ENCODE results near the gene DMD. TPM values are rescaled to one million over a fixed set of nuclear protein-coding genes. Genes with fewer than 3 reads are reported as not detected.

DMD gene
- total RNA-seq, 1 experiment from 2014 or later = 47.2 TPM

GRCh38 chrX:31993637-31994036 is 1217.7 kb downstream of the DMD start:
- no peaks in the 10 kb centered on the region for H3K36me3 ChIP-seq (ENCODE audit: control insufficient read depth, insufficient read depth, low read length)
- intact Hi-C loops (cut with micrococcal nuclease; ENCODE audit: unreplicated experiment) = no loop called here
- no peaks in the 10 kb centered on the region for H3K27me3 ChIP-seq (replicated peaks; ENCODE audit: control insufficient read depth, insufficient read depth, low read length)
- DNase-seq = peak in 1 of 2 experiments; percentile 36
- Mint-ChIP-seq H3K36me3 (ENCODE audit: insufficient read depth, unreplicated experiment) (no peaks in the 10 kb centered on the region), H3K4me3 (ENCODE audit: unreplicated experiment) (peak overlapping the region; percentile 31), H3K4me1 (ENCODE audit: low read depth, unreplicated experiment) (peaks cover 14% of the 10 kb centered on the region), H3K9me3 (ENCODE audit: unreplicated experiment) (peaks cover 13% of the 10 kb centered on the region), H3K27ac (ENCODE audit: unreplicated experiment) (no peak overlapping the region), H3K27me3 (ENCODE audit: insufficient read depth, unreplicated experiment) (no peaks in the 10 kb centered on the region)
- H3K9me3 ChIP-seq = no peaks in the 10 kb centered on the region
- BruUV-seq (replicated peaks) = no TSS peak
- TF ChIP-seq CTCF (IDR thresholded peaks at IDR 0.05; ENCODE audit: insufficient read depth in 1 of 2, low read depth in 1 of 2, low read length in 1 of 2, severe bottlenecking in 1 of 2, unreplicated experiment in 1 of 2) = no peak
- ChIA-PET POLR2A (no interaction called here), CTCF (no interaction called here)
- H3K4me1 ChIP-seq = no peaks in the 10 kb centered on the region; the same call in 1 of the 2 replicates
- H3K4me3 ChIP-seq (ENCODE audit: low read depth, low read length) = no peak overlapping the region

- ChIA-PET CTCF (no interaction called here), POLR2A (no interaction called here)
- no peak for DNase-seq
- H3K27me3 Mint-ChIP-seq (ENCODE audit: insufficient read depth, unreplicated experiment) = no peaks in the 10 kb centered on the region
- Histone ChIP-seq H3K36me3 (ENCODE audit: control insufficient read depth, insufficient read depth, low read length) (no peaks in the 10 kb centered on the region), H3K4me1 (no peaks in the 10 kb centered on the region; the same call in 1 of the 2 replicates), H3K4me3 (ENCODE audit: low read depth, low read length) (no peak overlapping the region), H3K27me3 (replicated peaks; ENCODE audit: control insufficient read depth, insufficient read depth, low read length) (no peaks in the 10 kb centered on the region), H3K9me3 (no peaks in the 10 kb centered on the region)
- no peak overlapping the region for H3K4me3 Mint-ChIP-seq (ENCODE audit: unreplicated experiment)
- peaks cover 13% of the 10 kb centered on the region for H3K9me3 Mint-ChIP-seq (ENCODE audit: unreplicated experiment)
- H3K4me1 Mint-ChIP-seq (ENCODE audit: low read depth, unreplicated experiment) = peaks cover 14% of the 10 kb centered on the region
- no TSS peak for BruUV-seq (replicated peaks)
- intact Hi-C loops (cut with micrococcal nuclease; ENCODE audit: unreplicated experiment) = no loop called here
- no peak overlapping the region for H3K27ac Mint-ChIP-seq (ENCODE audit: unreplicated experiment)
- TF ChIP-seq CTCF (IDR thresholded peaks at IDR 0.05; ENCODE audit: insufficient read depth in 1 of 2, low read depth in 1 of 2, low read length in 1 of 2, severe bottlenecking in 1 of 2, unreplicated experiment in 1 of 2) = no peak
- no peaks in the 10 kb centered on the region for H3K36me3 Mint-ChIP-seq (ENCODE audit: insufficient read depth, unreplicated experiment)
Measured at GRCh38 chrX:31988975-31989374, 1222.4 kb downstream of the DMD start.

GRCh38 chrX:31981546-31982062 is 1229.7 kb downstream of the DMD start:
- no peak overlapping the region for H3K27ac Mint-ChIP-seq (ENCODE audit: unreplicated experiment)
- ChIA-PET CTCF (no interaction called here), POLR2A (no interaction called here)
- no peaks in the 10 kb centered on the region for H3K36me3 Mint-ChIP-seq (ENCODE audit: insufficient read depth, unreplicated experiment)
- no peaks in the 10 kb centered on the region for H3K4me1 Mint-ChIP-seq (ENCODE audit: low read depth, unreplicated experiment)
- H3K4me3 Mint-ChIP-seq (ENCODE audit: unreplicated experiment) = no peak overlapping the region
- no peak overlapping the region for H3K4me3 ChIP-seq (ENCODE audit: low read depth, low read length)
- TF ChIP-seq CTCF (IDR thresholded peaks at IDR 0.05; ENCODE audit: insufficient read depth in 1 of 2, low read depth in 1 of 2, low read length in 1 of 2, severe bottlenecking in 1 of 2, unreplicated experiment in 1 of 2) = no peak
- no peaks in the 10 kb centered on the region for H3K27me3 ChIP-seq (replicated peaks; ENCODE audit: control insufficient read depth, insufficient read depth, low read length)
- H3K27me3 Mint-ChIP-seq (ENCODE audit: insufficient read depth, unreplicated experiment) = no peaks in the 10 kb centered on the region
- no peaks in the 10 kb centered on the region for H3K9me3 Mint-ChIP-seq (ENCODE audit: unreplicated experiment)
- H3K4me1 ChIP-seq = no peaks in the 10 kb centered on the region
- H3K36me3 ChIP-seq (ENCODE audit: control insufficient read depth, insufficient read depth, low read length) = no peaks in the 10 kb centered on the region
- no peak for DNase-seq
- no TSS peak for BruUV-seq (replicated peaks)
- H3K9me3 ChIP-seq = no peaks in the 10 kb centered on the region
- intact Hi-C loops (cut with micrococcal nuclease; ENCODE audit: unreplicated experiment) = no loop called here

Measured in Caco-2 (cell line).